Hematopoietic multipotent progenitor cell treated with erythropoietin and hydrocortisone succinate and interleukin-3 and kit ligand, for 4 days (in vitro differentiated cells): ENCODE data around the gene ZNF688.
"Not testable (repeated sequence)": the region's sequence is repeated elsewhere in the genome, so short reads cannot be mapped to it uniquely, and the experiment has no call there.

Experiments used
- DNase-seq: peaks from one replicate; pipeline ENCODE4 v3.0.0-alpha.2; 2015

The ZNF688 gene

DNA sequence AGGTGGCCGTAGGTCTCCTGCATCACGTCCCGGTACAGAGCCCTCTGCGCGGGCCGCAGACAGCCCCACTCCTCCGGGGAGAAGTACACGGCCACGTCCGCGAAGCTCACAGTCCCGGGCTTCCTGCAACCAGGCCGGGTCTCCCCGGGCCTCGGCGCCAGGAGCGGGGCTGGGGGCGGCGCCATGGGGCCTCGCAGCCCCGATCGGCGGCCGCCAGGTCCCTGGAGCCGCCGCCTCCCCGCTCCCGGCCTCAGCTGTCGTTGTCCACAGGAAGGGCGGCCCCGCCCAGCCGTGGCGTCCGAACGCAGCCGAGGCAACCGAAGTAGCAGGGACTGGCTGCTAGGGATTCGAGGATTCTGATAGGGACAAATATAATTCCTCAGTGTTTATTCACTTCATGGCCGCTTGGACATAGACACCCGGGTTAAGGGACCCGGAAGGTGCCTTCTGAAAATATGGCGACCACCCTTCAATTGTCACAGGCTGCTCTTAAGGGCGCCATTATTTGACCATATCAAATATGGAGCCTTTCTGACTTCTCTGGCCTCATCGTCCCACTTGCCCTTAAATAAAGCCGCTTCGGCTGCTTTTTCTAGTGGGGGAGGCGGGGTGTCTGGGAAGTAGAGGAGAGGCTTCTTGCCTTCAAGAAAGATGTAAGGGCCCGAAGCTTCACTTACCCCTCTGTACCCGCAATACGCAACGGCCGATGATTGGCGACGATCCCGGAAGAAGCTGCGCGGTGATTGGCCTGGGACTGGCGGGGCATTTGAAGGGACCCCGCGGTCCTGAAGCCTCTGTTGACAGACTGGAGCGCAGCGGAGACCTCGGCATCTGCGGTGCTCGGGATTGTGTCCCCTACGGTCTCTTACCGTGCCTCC is at the start of gene ZNF688:
Gene ZNF688, minus strand, starts transcription at position 270 of the 878 bp plus-strand sequence. Its CDS starts 85 bp downstream, at position 185.
- DNase-seq: peak; percentile 100

DNA sequence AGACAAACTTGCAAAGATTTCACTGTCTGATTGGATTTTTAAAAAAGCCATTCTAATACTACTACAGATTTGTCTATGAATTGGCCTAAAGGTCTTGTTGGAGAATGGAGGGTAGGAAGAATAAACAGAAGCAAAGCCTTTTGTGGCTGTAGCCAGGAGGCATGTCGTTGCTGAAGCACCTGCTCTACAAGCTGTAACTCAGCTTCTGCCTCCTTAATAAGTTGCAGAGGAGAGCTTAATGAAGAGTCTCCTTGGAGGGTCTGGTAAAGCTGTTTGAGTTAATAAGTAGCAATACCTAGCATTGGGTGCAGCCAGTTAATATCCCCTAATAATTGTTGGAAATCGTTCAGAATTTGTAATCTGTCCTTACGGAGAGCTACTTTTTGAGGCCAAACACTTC is 48.7 kb upstream of the ZNF688 start:
- no peak for DNase-seq

DNA sequence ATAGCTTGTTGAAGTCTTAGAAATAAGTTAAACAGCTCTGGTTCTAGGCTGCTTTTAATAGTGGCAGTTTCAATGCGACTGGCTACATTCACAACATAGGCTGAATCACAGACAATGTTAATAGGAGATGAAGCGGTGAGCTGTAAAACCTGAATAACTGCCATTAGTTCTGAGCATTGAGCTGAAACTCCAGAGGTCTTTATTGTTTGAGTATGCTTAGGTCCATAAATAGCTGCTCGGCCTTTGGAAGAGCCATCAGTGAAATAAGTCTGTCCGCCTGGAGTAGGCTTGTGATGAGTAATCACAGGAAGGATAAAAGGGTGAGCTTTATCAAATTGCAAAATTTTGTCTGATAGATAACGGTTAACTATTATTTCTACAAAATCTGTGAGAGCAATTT is 48.1 kb upstream of the ZNF688 start:
- DNase-seq: no peak

DNA sequence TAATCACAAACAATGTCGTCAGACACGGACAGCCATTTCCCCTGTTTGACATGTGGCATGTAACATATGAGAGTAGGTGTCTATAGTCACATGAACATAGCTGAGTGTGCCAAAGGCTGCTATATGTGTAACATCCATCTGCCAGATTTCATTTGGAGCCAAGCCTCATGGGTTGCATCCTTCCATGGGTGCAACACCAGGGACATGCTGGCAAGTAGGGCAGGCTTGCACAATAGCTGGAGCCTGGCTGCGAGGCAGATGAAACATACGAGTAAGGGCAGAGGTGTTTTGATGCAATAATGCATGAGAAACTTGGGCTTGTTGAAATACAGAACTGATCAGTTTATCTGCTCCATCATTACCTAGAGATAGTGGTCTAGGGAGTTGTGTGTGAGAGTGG is 47.7 kb upstream of the ZNF688 start:
- peak; percentile 38 for DNase-seq

DNA sequence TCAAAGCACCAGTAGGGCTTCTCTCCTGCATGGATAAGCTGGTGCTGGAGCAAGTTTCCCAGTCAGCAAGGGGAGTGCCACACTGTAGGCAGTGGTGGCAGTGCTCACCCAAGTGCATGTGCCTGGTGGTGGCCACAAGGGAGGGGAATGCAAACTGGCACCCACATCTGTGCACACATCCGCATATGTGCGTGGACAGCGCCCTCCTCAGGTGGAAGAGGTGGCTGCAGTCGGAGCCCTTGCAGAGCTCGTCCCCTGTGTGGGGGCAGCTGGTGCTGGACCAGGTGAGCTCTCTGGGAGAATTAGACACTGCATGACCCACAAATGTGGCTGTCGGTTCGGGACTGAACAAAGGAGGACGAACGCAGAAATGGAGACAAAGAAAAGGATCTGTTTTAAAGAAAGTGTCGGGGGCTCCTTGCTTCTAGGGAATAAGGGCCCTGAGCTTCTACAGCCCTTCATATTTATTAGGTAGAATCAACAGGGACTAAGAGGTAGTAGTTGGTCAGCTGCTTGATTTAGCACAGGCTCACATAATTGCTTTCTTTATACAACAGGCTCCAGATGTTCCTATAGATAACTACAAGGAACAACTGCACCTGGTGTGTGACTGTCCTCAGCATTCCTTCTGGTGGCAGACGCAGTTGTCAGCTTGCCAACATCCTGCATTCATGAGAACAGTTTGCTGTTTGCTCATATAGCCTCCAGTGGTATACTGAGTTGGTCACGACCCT is 44.0 kb upstream of the ZNF688 start:
- peak; percentile 78 for DNase-seq

DNA sequence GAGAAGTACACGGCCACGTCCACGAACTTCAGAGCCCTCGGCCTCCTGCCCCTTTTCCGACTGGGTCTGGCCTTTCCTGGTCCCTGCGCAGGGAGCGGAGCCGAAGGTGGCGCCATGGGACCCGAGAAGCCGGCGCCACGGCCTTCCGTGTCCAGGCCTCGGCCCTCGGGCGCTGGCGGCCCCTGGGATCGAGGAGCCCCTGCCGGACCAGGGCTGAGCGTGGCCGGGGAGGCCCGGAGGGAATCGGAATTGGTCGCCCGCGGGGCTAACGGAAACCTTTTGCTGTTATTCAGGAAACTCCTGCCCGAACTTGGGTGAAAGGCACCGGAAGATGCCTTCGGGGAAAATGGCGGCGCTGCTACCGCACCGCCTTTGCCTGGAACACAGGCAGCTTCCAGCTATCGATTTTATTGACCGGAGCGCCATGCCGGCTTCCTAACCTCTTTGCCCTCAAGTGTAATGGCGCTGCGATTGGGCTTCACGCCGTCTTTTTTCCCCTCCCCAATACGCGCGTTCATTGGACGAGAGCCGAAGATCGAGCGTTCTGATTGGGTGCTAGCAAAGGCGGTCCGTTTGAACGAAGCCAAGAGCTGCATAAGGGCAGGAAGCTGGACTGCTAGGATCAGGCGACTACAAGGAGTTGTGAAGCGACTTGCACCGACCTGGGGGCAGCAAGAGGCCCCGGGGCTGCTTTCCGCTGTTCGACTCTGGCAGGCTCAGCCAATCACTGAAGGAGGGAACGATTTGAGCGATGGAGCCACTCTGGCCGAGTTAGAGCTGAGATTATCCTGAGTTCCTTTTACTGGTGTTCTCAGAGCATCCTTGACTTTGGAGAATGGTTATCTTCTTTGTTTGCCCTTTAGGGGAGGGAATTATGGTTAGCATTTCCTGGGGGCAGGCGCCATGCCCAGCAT is 38.7 kb upstream of the ZNF688 start, which contains the start of gene ZNF689:
Gene ZNF689, minus strand, starts transcription at position 464 of the 914 bp plus-strand sequence. Its CDS starts 348 bp downstream, at position 116.
- peak; percentile 98 for DNase-seq

DNA sequence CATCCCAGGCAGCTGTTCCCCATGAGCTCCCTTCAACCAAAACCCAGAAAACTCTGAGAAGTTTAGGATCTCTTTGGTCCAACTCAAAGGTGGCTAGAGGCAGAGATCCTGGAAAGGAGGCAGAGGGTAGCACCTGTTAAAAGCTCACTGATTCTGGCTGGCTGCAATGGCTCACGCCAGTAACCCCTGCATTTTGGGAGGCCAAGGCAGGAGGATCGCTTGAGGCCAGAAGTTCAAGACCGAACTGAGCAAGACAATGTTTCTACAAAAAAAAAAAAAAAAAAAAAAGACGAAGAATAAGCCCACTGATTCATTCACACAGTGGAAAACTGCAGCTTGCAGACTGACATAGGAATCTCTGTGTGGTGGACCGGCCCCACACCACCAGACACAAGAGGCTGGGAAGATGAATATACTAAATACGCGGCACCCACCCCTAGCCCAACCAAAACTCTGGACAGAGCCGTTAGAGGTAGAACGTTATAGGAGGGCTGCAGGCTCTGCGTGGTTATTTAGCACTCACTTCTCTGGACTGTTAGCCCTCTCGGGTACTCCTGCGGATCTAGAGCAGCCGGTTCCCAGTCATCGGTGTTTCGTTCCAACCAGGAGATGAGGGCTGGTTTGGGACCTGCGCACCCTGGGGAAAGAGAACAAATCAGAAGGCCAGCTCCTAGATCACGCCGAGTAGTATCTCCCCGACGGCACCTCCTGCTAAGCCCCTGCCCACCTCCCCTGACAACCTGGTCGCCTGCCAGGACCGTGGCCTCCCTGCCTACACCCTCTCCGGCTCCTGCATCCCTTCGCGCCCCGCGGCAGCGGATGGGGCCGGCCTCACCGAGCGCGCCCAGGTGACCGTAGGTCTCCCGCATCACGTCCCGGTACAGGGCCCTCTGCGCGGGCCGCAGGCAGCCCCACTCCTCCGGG is 37.8 kb upstream of the ZNF688 start:
- DNase-seq: peak; percentile 71

DNA sequence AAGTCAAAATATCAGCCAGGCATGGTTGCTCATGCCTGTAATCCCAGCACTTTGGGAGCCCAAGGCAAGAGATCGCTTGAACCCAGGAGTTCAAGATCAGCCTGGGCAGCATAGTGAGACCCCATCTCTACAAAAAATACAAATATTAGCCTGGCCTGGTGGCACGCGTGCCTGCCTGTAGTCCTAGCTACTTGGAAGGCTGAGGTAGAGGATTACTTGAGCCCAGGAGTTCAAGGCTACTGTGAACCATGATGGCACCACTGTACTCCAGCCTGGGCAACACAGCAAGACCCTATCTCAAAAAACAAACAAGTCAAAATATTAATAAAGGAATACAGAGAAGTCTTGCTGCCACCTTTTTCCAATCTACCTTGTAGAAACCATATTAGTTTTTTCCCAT is 34.5 kb upstream of the ZNF688 start:
- DNase-seq: no peak

DNA sequence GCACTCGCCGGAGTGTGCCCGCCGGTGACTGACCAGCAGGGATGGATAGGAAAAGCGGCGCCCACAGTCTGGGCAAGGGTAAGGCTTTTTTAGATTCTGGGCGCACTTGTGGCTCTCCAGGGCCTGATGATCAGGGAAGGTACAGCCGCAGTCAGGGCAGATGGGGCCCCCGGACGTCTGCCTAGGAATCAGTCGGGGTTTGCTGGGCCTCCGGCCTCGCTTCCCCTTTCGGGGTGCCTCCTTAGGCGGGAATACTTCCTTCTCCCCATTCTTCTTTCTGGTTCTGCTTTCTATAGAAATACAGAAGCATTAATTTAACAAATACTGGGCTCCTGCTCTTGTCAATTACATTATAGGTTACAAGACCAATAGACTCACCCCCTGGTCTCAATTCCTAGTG is 33.6 kb upstream of the ZNF688 start:
- DNase-seq: no peak

DNA sequence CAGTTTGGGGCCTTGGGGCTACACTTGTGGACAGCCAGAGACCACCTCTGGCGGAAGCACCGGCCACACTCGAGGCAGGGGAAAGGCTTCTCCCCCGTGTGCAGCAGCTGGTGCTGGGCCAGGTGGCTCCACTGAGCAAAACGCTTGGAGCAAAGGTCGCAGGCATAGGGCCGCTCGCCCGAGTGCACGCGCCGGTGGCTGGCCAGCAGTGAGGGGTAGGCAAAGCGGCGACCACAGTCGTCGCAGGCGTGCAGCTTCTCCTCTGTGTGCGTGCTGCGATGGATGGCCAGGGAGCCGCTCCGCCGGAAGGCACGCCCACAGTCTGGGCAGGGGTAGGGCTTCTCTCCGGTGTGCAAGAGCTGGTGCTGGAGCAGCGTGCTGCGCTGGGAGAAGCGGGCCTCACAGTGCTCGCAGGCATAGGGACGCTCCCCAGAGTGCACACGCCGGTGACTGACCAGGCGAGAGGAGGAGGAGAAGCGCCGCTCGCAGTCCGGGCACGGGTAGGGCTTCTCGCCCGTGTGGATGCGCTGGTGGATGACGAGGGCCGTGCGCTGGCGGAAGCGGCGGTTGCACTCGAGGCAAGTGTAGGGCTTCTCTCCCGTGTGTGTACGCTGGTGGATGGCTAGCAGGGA is 32.9 kb upstream of the ZNF688 start:
- no peak for DNase-seq

DNA sequence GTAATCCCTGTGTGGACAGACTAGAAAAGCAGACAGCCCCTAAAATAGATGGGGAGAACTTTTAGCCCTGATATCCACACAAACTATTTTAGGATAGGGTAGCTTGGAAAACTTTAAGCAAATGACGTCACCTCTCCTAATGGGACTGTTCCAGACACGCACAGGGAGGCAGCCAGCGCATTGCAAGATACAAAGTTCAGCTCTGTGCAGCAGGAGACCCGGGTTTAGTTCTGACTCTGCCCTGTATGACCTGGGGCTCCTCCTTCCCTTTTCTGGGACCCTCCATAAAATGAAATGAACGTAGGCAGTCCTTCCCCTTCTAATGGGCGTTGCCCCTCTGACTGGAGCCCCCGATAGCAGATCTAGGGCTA is 32.4 kb upstream of the ZNF688 start:
- DNase-seq: no peak

DNA sequence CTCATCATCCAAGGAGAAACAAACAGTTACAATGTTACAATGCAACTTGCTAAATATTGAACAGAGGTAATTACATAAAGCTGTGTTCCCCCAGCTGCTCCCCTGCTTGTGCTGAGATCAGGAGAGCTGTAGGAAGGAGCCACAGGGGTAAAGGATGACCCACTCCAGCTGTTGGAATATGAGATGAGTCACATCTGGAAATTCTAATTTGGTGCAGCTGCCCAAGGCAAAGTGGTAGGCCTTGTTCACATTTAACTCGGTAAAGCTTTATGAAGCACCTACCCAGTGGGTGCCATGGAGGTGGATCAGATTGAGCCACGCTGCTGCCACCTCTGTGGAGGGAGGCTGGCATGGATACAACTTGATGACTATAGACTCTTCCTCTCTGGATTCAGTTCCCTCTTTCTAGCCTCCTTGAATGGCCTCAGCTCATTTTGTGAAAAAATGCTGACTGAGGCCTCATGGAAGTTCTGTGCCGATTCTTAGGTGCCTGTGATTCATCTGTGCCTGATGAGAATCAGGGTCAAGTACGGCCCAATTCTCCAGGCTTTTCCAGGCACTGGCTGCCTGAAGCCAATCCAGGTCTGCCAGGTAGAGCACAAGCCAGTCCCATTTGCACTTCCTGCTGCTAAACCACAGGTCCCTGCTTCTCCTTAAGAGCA is 31.2 kb upstream of the ZNF688 start:
- DNase-seq: no peak

DNA sequence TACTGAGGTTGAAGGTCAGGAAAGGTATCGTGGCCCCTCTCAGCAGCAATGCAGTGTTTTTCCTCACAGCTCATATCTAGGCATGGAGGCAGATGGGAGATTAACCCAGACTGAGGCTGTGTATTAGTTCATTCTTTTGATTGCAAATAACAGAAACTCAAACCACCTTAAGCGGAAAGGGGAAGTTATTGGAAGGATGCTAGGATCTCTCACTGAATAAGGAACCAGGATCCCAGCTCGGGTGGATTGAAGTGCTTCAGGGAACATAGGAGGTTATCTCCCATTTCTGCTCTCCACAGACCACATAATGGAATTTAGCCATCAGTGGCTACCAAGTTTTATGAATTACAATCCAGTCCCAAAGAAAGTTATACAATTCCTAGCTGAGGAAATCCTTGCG is 30.5 kb upstream of the ZNF688 start:
- no peak for DNase-seq

DNA sequence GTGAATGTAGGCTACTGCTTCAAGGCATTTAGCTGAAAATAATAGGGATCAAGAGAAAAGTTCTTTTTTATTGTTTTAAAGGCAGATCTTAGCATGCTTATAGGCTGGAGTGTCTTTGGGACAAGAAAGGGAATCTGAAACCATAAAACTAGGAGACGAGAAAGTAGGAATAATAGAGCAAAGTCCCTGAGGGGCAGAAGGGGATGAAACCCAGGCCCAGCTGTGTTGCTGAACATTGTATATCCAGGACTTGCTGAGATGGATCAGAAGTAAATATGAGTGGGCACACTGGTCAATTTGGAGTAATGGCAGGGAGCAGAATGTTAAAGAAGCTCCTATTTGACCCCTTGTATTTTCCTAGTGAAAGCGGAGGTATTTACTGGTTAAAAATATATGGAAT is 29.4 kb upstream of the ZNF688 start:
- no peak for DNase-seq

DNA sequence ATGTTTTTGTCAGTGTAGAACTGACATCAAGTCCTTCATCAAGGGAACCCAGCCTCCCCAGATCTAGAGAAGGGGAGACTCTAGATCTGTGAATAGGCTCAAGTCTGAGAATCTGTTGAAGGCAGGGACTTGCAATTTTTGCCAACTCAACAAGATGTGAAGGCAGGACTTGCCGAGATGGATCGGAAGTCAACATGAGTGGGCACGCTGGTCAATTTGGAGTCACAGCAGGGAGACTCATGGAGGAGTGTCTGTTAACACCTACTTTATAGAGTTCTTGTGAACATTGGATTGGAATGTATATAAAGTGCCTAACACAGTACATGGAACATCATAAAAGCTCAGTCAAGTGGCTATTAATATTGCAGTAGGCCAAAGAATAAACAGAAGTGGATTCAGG is 28.7 kb upstream of the ZNF688 start:
- DNase-seq: no peak

DNA sequence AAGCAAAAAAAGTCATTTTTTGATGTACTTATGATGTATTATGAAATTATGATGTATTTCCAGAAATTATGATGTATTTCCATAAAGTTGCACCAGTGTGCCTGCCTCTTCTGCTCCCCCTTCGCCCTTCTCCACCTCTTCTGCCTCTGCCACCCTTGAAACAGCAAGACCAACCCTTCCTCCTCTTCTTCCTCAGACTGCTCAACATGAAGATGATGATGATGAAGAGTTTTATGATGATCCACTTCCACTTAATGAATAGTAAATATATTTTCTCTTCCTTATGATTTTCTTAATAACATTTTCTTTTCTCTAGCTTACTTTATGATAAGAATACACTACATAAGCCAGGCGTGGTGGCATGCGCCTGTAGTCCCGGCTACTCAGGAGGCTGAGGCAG is 21.4 kb upstream of the ZNF688 start:
- DNase-seq: no peak

DNA sequence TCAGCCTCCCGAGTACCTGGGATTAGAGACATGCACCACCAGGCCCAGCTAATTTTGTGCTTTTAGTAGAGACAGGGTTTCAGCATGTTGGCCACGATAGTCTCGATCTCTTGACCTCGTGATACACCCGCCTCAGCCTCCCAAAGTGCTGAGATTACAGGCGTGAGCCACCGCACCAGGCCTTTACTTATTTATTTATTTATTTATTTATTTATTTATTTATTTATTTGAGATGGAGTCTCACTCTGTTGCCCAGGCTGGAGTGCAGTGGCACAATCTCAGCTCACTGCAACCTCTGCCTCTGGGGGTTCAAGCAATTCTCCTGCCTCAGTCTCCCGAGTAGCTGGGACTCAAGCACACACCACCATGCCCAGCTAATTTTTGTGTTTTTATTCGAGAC is 19.4 kb upstream of the ZNF688 start:
- DNase-seq: not testable (repeated sequence)

DNA sequence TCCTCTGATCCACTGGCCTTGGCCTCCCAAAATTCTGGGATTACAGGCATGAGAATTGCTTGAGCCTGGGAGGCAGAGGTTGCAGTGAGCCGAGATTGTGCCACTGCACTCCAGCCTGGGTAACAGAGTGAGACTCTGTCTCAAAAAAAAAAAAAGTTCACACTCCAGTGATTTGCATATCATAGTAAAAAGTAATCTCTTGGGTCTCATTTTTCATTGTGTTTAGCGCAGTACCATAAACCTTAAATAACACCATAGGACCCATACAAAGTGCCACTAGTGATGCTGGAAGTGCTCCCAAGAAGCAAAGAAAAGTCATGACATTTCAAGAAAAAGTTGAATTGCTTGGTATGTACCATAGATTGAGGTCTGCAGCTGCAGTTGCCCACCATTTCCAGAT is 18.1 kb upstream of the ZNF688 start:
- DNase-seq: not testable (repeated sequence)

DNA sequence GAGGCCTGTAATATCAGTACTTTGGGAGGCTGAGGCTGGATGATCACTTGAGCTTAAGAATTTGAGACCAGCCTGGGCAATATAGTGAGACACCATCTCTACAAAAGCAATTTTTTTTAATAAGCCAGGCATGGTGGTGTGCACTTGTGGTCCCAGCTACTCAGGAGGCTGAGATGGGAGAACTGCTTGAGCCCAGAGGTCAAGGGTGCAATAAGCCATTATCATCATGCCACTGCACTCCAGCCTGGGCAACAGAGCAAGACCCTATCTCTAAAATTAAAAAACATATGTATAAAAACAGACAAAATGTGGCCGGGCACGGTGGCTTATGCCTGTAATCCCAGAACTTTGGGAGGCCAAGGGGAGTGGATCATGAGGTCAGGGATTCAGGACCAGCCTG is 17.1 kb upstream of the ZNF688 start:
- DNase-seq: no peak

DNA sequence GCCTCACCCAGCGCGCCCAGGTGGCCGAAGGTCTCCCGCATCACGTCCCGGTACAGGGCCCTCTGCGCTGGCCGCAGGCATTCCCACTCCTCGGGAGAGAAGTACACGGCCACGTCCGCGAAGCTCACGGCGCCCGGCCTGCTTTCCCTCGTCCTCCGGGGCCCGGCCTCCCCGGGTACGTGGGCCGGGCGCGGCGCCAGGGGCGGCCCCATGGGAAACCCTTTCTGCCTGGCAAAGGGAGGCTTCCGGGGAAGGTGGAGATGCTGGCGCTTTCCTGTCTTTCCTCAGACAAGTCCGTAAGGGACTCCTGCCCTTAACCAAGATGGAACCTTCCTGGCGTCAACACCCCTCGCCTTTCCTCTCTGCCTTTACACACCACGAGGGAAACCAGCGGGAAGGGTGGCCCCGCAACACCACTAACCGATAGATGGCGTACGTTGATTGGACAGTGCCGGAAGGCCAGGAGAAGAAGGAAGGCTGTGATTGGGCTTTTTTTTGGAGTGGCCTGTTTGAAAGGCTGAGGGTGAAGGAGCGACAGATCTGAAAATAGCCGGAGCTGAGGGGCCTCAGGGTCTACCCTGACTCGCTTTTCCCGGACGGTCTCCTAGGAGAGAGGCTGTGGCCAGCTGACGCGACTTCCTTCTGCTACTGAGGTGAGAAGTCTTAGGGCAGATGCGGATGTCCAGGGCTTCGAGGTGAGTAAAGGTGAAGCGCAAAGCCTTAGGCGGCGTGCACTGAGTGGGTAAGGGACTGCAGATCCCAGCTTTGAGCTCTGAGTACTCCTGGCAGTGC is 14.1 kb upstream of the ZNF688 start, which contains the start of gene ZNF785:
Gene ZNF785, minus strand, starts transcription at position 298 of the 792 bp plus-strand sequence. Its CDS starts 86 bp downstream, at position 212.
- DNase-seq: peak; percentile 99
